ENCODE results near the gene ZG16B. TPM values are rescaled to one million over a fixed set of nuclear protein-coding genes. Genes with fewer than 3 reads are reported as not detected.

ZG16B gene
- total RNA-seq, 1 experiment from 2014 or later, result not detected

GRCh38 chr16:2787961-2788360 lies 42.1 kb upstream of the ZG16B start:
- H3K23ac ChIP-seq (ENCODE audit: insufficient read length, low read depth, low read length), result no peak overlapping the region

More at GRCh38 chr16:2787961-2788360, 42.1 kb upstream of the ZG16B start:
- Histone ChIP-seq H4K20me1 (ENCODE audit: control insufficient read depth, insufficient read depth, insufficient read length) (no peaks in the 10 kb centered on the region), H3K23me2 (ENCODE audit: insufficient read length, low read depth, low read length, poor library complexity, severe bottlenecking) (no peaks in the 10 kb centered on the region), H3K4me1 (ENCODE audit: insufficient read depth, low read length) (no peaks in the 10 kb centered on the region), H2BK20ac (ENCODE audit: low read depth, low read length, poor library complexity, severe bottlenecking) (no peak overlapping the region), H3K79me1 (ENCODE audit: insufficient read depth, low read depth, low read length, poor library complexity, severe bottlenecking) (no peaks in the 10 kb centered on the region), H3K4me2 (ENCODE audit: insufficient read depth, insufficient read length, low read length) (no peak overlapping the region), H3K79me2 (ENCODE audit: insufficient read depth, low read length) (no peaks in the 10 kb centered on the region; the same call in 1 of the 2 replicates), H3K9ac (ENCODE audit: extremely low read depth, insufficient read length, low read length) (no peak overlapping the region), H2AFZ (ENCODE audit: low read length) (no peak overlapping the region), H2BK12ac (ENCODE audit: insufficient read length, low read depth, low read length) (no peak overlapping the region), H3K27me3 (ENCODE audit: insufficient read depth, low read length) (no peaks in the 10 kb centered on the region), H3K14ac (ENCODE audit: insufficient read depth, low read length) (no peak overlapping the region), H2BK5ac (ENCODE audit: insufficient read length, low read length) (no peak overlapping the region), H3K4ac (ENCODE audit: low read depth, low read length) (no peak overlapping the region), H3K9me3 (ENCODE audit: control insufficient read depth, low read depth, low read length) (no peaks in the 10 kb centered on the region), H3K18ac (ENCODE audit: insufficient read length, low read depth, low read length) (no peak overlapping the region), H3K27ac (ENCODE audit: insufficient read length, low read depth, low read length) (no peak overlapping the region), H3T11ph (ENCODE audit: low read length) (no peak overlapping the region), H3K56ac (ENCODE audit: insufficient read length, low read depth, low read length) (no peak overlapping the region), H4K5ac (ENCODE audit: insufficient read length, low read depth, low read length) (no peak overlapping the region), H4K8ac (replicated peaks; ENCODE audit: insufficient read length, low read depth, low read length) (no peak overlapping the region), H2AK5ac (ENCODE audit: insufficient read length, low read length) (no peak overlapping the region), H2BK120ac (ENCODE audit: low read depth, low read length, poor library complexity, severe bottlenecking) (no peak overlapping the region), H4K91ac (ENCODE audit: insufficient read length, low read depth, low read length) (no peak overlapping the region), H2BK15ac (ENCODE audit: low read depth, low read length) (no peak overlapping the region)
- Mint-ChIP-seq H3K27me3 (ENCODE audit: low read depth) (peaks cover 30% of the 10 kb centered on the region), H3K4me1 (peaks cover 2 to 17% of the 10 kb centered on the region in 2 experiments; a peak in 2 of 4 replicates), H3K9me3 (no peaks in the 10 kb centered on the region), H3K4me3 (no peak overlapping the region), H3K27ac (no peak overlapping the region), H3K36me3 (ENCODE audit: insufficient read depth in 1 of 3, low read depth in 3 of 3) (no peaks in the 10 kb centered on the region)
- TF ChIP-seq, protein P1, sequence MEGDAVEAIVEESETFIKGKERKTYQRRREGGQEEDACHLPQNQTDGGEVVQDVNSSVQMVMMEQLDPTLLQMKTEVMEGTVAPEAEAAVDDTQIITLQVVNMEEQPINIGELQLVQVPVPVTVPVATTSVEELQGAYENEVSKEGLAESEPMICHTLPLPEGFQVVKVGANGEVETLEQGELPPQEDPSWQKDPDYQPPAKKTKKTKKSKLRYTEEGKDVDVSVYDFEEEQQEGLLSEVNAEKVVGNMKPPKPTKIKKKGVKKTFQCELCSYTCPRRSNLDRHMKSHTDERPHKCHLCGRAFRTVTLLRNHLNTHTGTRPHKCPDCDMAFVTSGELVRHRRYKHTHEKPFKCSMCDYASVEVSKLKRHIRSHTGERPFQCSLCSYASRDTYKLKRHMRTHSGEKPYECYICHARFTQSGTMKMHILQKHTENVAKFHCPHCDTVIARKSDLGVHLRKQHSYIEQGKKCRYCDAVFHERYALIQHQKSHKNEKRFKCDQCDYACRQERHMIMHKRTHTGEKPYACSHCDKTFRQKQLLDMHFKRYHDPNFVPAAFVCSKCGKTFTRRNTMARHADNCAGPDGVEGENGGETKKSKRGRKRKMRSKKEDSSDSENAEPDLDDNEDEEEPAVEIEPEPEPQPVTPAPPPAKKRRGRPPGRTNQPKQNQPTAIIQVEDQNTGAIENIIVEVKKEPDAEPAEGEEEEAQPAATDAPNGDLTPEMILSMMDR (conservative IDR thresholded peaks at IDR 0.05), result no peak
- DNase-seq, result no peak
- no CpG with 5 or more reads among the region's 7 CpGs for WGBS (ENCODE audit: extremely low coverage, insufficient read length, low lambda C conversion rate)

All from H9 (cell line).